NCI-H1436 (cell line): ENCODE data around the gene TSPO.
"Not testable (repeated sequence)": the region's sequence is repeated elsewhere in the genome, so short reads cannot be mapped to it uniquely, and the experiment has no call there.

Source experiments
- DNase-seq: peaks from one replicate; lab custom pipeline; 2025; lab: John Stamatoyannopoulos, UW

The TSPO gene

DNA sequence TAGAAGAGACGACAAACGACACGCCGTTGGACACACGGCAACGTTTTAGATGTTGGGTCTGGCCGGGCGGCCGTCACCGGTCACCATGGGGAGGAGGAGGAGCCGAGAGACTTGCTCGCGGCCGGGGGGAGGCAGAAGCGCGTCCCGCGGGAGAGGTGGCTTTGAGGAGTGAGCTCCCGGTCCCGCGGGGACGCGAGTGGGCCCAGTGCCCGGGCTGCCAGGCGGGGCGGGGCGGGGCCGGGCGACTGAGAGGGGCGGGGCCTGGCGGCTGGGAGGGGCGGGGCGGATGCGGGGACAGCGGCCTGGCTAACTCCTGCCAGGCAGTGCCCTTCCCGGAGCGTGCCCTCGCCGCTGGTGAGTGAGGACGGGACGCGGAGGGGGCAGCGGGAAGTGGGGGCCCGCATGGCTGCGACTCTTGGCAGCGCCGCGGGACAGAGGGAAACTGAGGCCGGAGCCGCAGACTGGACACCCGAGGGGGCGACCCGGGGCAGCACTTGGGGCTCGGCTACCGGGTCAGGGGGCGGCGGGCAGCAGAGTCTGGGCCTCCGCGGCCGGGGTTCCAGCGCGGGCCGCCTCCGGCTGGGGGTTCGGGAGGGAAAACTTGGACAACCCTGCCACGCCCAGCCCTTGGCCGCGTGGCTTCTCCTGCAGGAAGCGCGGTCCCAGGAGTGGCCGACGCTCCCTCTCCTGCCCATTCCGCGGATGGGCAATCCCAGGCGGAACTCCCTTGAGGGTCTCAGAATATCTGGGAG lies at the start of gene TSPO:
TSS of gene TSPO (plus strand) at position 309 of the 752 bp plus-strand sequence. CDS start 7,680 bp downstream, outside the sequence.
- peak; percentile 81 for DNase-seq

DNA sequence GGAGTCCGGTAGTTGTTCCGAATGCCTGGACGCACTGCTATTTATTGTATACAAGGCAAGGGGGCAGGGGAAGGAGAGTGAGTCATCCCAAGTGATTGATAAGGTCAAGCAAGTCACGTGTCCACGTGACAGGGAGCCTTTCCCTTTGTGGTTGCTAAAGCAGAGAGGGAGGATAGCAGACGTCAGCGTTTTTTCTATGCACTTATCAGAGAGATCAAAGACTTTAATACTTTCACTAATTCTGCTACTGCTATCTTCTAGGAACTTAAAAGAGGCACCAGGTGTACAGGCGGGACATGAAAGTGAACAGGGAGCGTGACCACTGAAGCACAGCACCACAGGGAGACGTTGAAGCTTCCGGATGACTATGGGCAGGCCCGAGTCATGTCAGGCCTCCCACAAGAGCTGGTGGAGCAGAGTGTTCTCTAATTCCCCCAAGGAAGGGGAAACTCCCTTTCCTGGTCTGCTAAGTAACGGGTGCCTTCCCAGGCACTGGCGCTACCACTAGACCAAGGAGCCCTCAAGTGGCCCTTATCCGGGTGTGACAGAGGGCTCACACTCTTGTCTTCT lies 47.2 kb upstream of the TSPO start:
- not testable (repeated sequence) for DNase-seq

DNA sequence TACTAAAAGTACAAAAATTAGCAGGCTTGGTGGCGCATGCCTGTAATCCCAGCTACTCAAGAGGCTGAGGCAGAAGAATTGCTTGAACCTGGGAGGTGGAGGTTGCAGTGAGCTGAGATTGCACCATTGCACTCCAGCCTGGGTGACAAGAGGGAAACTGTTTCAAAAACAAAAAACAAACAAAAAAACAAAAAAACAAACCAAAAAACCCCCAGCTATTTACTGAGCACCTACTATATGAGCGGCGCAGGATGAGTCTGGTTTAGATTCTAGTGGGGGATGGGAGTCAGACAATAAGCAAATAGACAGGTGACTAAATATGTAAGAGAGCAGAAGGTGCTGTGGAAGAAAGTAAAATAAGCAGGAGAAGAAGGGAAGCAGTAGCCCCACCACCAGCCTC lies 46.4 kb upstream of the TSPO start:
- not testable (repeated sequence) for DNase-seq

DNA sequence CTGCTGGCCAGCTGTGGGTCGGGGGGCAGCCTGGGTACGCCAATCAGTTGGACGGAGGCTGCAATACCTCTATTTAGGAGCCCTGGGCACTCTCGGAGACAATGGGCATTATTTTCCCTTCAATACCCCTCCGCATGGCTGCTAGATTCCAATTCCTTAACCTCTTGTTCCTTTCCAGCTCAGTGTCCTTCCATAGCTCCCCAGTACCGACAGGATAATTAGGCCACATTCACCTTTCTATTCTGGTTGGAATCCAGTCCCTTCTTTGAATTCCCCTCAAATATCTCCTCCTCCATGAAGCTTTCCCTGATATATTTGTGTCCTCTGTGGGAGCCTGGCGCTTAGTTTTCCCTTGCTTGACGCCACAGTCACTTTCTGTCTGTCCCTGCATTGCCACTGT lies 45.1 kb upstream of the TSPO start:
- no peak for DNase-seq

DNA sequence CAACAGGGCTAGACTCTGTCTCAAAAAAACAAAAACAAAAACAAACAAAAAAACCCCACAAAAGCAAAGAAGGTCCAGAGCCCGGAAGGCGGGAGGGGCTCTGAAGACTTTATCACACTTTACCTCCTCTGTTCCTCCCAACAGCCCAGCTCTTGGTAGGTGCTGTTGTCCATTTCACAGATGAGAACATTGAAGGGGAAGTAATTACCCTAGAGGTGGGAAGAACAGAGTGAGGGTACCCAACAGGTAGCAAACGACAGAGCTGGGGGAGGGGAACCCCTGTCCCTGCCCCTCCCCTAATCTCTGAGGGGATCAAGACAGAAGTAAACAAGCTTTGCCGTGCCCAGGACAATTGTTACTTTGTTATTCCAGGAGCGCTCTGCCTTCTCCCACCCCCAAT lies 41.8 kb upstream of the TSPO start:
- DNase-seq, result no peak

DNA sequence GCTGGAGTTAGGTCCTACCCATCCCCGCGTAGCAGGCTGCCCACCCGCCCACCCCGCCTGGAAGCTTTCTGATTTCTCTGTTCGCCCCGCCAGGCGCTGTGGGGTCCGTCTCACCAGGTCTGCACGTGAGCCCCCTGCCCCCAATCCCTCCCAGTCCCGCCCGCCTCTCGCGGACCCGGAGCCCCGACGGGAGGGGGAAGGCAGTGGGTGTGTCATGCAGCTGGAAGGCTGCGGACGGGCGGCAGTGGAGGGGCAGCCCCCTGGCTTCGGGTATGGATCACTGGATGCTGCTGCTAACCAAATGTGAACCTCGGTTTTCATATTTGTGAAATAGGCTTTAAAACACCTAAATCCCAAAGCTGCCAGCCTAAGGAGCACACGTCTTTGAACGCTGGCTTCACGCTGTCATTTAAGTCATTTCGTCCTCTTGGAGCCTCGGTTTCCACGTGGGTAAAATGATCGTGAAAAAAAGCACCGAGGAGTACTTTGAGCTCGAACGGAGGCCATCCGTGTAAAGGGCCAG lies 41.4 kb upstream of the TSPO start:
- DNase-seq, result no peak

DNA sequence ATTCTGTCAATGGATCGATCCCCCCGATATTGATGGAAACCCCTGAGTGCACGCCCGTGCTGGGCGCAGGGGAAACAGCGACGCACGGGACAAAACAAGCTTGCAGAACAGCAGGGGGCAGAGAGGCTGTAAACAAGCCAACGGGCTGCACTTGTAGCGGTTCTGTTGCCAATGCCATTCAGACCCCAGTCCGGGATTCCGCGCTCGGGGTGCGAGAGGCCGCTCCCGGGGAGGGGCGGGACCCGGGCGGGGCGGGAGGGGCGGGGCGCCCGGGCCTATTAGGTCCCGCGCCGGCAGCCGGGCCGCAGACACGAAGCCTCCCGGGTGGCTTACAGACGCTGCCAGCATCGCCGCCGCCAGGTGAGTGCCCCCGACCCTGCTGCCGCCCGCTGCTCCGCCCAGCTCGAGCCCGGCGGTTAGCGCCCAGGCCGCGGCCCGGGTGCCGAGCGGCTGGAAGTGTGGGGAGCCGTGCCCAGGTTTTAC lies 40.9 kb upstream of the TSPO start, which contains the start of gene BIK:
TSS of gene BIK (plus strand) at position 307 of the 483 bp plus-strand sequence. CDS start 13,273 bp downstream, outside the sequence.
- DNase-seq, result peak; percentile 35

DNA sequence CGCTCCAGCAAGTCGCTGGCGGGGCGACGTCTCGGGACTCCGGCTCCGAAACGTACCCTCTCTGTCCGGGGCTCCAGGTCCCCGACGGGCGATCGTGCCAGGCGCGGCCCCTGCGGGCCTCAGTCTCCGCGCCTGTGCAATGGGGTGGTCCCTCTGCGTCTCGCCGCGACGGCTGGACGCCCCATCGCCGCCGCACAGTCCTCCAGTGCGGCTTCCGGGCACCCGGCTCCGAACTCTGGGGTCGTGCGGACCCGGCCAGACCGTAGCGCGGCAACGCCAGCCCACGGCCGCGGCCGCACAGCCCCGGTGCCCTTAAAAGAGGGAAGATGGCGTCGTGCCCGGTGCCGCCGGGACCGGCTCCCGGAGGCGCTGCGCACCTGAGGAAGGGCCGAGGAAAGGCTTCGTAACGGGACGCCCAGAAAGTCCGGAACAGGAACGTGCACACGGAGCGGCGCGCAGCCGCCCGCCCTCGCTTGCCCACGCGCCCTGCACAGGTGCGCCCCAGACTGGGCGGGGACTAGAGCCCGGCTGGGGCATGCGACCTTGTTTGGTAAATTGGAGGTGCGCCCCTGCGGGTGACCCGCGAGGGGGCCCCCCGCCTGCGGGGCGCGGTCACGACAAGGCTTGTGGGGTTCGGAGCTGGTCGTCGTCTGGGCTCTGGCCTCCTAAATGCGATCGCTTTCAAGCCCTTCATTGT lies 40.3 kb upstream of the TSPO start:
- DNase-seq, result peak; percentile 6

DNA sequence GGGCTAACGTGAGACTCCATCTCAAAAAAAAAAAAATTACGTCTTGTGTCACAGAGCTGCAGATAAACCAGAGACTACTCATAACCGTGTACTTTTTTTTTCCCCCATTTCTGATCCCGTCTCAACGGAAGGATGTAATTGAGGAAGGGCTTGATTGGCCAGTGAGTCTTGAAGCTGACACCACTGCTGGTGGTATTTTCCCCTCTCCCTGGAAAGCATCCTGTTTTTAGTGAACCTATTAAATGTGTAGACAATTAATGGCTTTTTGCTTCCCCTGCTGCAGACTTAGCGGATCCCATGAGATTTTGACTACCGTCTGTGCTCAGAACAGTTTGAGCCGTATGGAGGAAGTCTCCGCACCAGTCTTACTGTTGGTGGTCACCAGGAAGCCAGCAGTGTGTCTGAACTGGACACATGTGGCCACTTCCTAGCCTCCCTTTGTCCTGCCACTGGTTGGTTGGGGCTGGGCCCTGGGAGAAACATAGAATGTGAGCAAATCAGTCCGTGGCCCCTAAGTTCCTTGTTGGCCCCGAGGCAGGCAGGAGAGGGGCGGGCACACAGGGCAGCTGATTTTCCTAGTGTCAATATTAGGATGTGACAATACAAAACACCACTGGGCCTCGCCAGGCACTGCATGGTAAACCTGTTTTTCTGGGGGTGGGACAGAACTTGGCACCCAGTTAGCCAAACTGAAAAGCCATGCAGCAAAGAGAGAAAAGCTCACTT lies 37.7 kb upstream of the TSPO start:
- DNase-seq, result no peak

DNA sequence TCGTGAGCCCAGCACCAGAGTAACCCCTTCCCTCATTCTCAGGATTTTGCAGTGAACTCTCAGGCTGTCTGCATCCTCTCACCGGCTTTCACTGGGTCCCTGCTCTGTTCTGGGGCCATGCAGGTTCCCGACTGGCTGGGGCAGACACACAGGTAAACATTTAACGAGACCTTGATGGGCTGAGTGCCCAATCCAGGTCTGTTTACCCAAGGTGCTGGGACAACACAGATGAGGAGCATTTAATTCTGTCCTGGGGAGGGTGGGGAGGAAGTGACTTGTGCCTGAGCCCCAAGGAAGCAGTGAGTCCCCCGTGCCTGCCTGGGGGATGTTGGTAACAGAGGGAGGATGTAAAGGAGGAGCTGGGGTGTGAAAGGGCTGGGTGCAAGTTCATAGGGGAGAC lies 36.4 kb upstream of the TSPO start:
- DNase-seq, result no peak

DNA sequence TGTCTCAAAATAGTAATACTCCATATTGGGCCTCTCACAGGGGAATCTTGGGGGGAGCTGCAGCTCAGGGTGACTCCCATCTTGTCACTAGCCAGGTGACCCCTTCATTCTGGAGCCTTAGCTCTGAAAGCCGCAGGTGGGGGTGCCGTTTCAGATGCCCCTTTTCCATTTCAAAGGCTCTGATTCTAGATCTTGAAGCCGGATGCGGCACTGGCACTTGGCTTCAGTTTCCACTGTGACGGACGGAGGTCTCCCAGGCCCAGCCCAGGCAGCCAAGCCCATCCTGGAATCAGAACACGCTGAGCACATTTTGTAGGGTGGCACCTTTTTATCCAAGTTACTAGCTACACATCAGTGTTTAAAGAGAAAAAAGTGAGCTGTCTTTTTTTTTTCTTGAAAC lies 34.4 kb upstream of the TSPO start:
- DNase-seq, result no peak

DNA sequence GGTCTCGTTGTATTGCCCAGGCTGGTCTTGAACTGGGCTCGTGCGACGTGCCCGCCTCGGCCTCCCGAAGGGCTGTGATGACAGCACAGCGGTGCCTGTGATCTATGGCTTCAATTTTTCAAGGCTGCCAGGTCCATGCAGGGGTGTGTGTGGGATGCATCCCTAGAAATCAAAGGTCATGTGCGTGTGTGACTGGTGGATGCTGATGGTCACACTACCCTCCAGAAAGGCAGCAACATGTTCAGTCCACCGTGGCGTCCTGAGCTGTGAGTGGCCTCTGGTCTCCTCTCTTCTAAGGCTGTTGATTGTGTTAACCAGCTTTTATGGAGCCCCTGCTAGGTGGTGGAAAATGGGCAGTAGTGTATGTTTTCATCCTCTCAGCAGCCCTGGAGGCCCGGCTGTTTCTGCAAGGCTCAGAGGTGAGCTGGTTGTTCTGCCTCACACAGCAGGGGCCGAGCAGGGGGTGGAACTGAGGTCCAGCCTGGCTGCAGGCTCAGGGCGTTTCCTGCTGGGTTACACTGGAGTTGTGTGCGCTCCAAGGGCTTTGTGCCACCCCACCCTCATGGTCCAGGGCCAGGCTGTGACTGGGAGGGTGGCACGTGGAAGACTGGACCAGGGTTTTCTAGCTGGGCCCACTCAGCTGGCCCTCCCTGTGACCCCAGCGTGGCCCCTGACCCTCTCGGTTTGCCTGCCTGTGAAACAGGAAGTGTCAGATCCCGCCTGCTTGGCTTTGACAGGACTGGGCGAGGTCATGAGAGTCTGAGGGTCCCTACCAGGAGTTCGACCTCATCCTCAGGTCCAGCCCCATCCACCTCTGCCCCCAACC lies 33.1 kb upstream of the TSPO start:
- no peak for DNase-seq

DNA sequence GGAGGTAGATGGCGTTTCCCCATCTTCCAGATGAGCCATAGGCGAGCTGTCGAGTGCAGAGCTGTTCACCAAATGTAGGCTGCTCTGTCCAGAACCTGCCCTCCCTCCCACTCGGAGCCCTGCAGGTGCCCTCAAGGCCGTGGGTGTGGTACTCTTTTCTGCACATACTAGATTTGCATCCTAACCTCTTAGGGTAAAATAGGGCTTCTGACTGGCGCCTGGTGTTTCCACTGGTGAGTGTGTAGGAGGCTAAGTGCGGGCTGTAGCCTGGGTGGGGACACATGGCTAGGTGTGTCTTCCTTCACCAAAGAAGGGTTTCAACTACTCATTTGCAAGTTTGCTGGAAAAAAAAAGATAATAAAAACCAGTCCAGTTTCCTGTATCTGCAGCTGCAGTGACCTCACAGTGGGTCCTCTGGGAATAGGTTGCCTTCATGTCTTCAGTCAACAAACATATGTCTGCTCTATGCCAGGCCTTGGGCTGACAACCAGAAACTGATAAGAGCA lies 32.4 kb upstream of the TSPO start:
- DNase-seq, result no peak

DNA sequence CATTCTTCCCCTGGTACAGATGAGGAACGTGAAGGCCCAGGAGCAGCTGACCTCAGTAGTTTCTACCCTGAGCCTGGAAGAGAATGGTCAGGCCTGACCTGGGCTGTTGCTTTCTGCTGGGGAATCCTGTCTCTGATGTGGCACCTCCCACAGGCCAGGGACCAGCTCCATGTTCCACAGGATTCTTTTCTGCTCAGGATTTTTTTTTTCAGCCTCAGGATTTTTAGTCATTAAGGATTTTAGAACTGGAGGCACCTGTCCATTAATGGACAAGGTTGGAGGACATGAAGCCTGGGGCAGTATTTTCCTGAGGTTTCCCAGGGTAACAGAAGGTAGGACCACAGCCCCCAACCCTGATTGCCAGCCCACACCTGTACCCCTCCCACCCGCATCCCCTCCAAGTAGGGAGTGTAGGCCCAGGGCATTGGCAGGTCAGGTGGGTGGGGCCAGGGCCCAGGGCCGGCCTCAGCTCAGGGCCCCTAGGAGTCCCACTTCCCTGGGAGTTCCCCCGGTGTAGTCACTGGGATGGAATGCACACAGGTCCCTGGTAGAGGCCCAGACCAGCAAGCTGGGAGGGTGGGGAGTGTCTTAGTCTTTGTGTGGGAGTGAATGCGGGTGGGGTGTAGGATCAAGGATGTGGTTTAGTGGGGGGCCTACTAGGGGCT lies 24.7 kb upstream of the TSPO start:
- no peak for DNase-seq

DNA sequence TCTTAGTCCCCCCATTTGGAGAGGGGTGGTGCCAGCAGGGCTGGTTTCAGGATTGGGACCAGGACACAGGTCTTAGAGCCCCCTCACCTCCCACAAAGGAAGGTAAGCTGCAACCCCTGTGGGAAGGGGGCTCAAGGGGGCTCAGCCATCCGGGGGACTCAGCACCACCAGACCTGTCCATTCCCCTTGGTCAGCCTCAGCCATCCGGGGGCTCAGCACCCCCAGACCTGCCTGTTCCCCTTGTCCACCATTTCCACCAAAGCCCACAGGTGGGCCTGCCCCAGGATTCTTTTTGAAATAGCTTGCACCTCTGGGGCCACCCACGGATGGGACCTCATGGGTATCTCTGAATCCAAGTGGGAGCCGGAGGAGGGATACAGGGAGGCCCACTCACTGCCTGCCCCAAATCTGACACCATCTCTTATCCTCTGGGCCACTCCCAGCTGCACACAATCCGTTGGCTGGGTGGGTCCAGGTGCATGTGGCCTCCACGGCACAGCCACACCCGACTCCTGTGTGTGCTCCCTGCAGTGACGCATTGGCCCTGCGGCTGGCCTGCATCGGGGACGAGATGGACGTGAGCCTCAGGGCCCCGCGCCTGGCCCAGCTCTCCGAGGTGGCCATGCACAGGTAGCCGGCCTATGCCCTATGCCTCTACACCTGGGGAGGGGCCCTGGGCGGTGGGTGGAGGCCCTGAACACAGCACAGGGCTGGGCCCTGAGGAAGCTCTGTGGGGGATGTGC lies 24.0 kb upstream of the TSPO start:
- DNase-seq, result no peak

DNA sequence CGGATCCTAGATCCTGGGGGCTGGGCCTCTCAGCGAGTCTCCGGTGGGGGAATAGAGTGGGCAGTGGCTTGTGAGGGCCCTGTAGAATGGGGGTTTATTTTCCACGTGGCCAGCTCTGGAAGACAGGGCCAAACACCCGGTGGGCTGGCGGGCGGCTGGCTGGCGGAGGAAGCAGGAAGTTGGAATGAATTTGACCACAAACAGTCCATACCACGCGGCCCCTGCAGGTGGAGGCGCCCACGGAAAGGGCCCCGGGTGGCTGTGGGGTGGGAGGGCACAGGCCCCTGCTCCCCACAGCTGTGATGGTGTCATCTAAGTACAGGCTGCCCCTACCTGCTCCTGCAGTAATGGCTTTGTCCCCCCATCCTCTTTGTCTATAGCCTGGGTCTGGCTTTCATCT lies 23.2 kb upstream of the TSPO start:
- DNase-seq, result no peak

DNA sequence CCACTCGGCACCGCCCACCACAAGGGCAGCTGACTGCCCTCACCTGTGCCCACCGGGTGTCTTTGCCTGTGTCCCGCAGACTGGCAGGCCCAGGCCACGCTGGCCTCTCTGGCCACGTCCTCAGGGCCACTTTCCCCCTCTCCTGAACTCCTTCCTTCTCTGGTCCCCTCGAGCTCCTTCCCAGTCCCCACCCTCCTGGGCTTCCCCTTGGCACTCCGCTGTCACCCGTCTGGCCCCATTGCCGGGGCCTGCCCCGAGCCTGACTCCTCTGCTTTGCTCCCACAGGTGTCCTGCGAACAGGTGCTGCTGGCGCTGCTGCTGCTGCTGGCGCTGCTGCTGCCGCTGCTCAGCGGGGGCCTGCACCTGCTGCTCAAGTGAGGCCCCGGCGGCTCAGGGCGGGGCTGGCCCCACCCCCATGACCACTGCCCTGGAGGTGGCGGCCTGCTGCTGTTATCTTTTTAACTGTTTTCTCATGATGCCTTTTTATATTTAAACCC lies 22.4 kb upstream of the TSPO start:
- peak; percentile 42 for DNase-seq

DNA sequence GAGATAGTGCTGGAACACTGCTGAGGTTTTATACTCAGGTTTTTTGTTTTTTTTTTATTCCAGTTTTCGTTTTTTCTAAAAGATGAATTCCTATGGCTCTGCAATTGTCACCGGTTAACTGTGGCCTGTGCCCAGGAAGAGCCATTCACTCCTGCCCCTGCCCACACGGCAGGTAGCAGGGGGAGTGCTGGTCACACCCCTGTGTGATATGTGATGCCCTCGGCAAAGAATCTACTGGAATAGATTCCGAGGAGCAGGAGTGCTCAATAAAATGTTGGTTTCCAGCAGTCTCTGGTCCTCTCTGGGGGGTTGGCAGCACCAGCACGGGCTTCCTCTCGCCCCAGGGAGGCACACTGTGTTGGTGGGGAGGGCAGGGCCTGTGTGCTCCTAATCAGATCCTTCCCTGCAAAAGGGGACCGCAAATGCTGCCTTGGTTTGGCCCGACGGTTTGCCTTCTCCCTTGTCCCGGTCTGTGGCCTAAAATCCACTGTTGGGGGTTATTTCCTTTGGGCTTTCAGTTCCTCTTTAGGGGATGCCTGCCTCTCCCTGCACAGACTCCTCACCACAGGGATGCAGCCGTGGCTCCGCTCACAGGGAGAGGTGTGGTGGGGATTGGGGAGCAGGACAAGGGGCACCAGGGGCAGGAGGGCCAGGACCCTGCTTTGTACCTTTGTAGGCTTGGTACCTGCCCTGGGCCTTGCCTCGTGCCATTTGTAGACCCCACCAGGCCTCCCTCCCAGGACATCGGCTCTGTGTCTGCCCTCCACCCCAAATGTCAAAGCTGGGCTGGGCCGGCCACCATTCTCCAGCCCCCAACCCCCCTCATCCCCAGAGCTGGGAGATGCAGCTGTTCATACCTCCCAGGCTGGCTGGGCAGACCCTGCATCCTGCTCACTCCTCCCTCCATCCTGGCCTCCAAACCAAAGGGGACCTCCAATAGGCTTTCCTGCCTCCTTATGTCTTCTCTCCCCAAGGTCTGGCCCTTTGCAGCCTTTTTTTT lies 21.6 kb upstream of the TSPO start:
- no peak for DNase-seq
